CD4-positive, alpha-beta T cell treated with Interleukin-6 for 4 hours (primary cell): ENCODE data around the gene INPP5D.
"Not testable (repeated sequence)": the region's sequence is repeated elsewhere in the genome, so short reads cannot be mapped to it uniquely, and the experiment has no call there.

Experiments
- DNase-seq: peaks from one replicate; pipeline ENCODE4 v3.0.0-alpha.2; 2020; ENCODE audit warnings: mixed read lengths

The INPP5D gene

DNA sequence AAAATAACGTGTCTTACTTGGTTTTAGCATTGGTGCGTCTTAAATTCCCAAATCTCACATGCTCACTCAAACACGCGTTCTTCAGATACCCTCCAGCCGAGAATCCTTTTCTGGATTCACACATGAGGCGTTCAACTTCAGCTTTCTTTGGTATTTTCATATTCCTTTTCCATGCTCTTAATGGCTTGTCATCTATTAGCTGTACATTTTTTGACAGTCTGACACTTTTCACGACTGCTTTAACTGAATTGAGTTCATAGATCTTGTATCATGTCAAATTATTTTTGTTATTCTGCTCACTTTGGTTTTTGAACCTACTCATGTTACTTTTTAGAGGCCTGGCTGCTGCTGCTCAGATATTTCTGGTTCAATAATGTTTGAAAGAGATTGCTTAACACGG lies 59.0 kb downstream of the INPP5D start:
- DNase-seq, result no peak

DNA sequence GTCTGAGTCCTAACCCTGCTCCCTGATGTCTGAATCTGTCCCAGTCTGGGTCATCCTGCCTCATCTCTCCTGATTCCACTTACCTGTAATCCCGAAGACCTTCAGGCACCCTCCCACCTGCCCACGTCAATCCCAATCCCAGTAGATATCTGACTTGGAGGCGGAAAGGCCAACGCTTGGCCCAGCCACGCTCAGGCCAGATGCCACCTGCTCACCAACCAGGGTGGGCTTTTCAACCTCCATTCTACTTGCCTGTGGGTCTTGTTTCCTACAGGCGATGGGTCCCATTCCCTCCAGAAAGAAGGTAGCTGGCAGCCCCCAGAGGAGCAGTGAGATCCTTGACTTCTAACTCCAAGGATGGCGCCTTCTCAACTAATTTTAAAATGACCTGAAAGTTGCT lies 59.7 kb downstream of the INPP5D start:
- DNase-seq, result no peak

DNA sequence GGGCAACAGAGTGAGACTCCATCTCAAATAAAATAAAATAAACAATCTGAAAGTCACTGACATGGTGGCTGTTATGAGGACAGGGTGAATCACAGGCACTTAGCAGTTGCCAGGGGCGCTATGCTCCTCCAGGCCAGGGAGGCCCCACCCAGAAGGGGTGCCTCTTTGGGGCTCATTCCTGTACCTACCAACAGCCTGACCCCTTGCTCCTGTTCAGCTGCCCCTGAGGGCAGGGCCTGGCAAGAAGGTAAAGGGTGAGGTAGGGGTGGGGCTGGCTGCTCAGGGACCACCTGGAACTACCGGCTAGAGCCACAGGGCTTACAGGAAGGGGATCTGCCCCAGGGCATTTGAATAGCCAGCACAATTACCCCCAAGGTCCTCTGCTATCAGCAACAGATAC lies 60.3 kb downstream of the INPP5D start:
- DNase-seq, result no peak

DNA sequence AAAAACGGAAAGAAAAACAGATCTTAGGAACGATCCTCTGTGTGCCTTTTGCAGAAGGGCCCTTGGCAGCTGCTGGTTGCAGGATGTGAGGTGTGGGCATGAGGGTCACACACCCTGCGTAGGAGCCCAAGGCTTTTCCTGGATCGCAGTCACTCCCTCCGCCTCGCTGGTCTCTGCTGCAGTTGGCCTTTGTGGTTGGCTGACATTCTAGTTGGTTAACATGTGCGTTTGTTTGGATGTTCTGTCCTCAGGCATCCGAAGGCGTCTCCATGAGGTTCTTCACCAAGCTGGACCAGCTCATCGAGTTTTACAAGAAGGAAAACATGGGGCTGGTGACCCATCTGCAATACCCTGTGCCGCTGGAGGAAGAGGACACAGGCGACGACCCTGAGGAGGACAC lies 61.7 kb downstream of the INPP5D start:
- no peak for DNase-seq

DNA sequence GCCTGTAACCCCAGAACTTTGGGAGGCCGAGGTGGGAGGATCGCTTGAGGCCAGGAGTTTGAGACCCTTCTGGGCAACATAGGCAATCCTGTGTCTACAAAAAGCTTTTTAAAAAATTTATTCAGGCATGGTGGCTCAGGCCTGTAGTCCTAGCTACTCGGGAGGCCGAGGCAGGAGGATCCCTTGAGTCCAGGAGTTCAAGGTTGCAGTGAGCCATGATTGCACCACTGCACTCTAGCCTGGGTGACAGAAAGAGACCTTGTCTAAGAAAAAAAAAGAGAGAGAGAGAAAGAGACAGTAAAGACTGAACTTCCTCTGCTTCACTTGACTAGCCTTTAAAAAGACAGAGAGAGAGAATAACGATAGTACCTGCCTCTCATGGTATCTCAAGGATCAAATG lies 62.4 kb downstream of the INPP5D start:
- no peak for DNase-seq

DNA sequence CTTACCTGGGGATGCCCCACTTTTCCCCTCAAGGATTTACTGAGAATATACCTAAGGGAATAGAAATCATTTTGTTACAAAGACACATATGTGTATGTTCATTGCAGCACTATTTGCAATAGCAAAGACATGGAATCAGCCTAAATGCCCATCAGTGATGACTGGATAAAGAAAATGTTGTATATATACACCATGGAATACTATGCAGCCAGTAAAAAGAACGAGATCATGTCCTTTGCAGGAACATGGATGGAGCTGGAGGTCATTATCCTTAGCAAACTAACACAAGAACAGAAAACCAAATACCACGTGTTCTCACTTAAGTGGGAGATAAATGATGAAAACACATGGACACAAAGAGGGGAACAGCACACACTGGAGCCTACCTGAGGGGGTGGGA lies 63.4 kb downstream of the INPP5D start:
- not testable (repeated sequence) for DNase-seq

DNA sequence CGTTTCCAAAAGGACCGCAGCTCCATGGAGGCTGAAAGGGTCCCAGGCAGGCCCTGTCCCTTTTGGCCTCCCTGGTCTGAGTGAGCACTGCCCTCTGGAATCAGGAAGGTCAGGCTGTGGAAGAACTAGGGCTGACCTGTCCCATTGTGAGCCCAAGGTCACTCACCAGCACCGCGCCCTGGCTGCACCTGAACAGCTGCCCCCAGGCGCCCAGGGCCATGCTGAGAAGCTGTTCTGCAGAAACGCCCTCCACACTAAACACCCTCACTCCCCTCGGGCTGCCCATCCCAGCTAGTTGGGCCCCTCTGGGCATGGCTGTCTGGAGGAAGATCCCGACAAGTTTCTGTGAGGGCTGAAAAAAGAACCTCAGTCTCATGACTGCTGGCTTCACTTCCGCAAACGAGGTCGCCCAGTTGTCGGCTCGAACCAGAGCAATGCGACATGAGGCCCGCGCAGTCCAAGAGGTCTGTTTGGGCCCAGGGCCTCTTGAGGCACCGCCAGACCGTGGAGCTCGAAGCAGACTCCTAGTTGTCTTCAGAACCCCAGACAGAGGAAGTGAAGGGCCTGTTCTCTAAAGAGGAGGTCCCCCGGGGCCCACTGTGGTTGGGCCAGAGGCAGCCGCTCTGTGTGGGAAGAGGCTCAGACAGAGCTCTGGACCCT lies 64.4 kb downstream of the INPP5D start:
- no peak for DNase-seq

DNA sequence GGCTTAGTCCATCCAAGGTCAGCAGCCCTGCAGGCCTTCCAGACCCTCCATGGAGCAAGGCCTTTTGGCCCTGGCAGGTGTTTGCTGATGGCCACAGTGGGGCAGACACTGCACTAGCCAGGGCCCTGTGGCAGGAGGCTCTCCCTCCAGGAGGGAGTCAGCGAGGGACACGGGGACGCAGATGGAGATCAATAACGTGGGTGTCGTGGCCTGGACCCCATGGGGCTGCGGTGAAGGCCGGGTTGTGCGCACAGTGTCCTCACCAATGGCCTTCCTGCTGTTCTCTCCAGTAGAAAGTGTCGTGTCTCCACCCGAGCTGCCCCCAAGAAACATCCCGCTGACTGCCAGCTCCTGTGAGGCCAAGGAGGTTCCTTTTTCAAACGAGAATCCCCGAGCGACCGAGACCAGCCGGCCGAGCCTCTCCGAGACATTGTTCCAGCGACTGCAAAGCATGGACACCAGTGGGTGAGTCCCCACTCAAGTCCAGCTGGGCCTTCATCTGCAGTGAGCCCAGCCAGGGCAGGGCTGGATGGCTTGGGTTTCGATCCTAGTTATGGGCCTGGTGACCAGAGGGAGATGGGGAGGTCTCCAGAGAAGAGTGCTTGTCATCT lies 65.4 kb downstream of the INPP5D start:
- no peak for DNase-seq

DNA sequence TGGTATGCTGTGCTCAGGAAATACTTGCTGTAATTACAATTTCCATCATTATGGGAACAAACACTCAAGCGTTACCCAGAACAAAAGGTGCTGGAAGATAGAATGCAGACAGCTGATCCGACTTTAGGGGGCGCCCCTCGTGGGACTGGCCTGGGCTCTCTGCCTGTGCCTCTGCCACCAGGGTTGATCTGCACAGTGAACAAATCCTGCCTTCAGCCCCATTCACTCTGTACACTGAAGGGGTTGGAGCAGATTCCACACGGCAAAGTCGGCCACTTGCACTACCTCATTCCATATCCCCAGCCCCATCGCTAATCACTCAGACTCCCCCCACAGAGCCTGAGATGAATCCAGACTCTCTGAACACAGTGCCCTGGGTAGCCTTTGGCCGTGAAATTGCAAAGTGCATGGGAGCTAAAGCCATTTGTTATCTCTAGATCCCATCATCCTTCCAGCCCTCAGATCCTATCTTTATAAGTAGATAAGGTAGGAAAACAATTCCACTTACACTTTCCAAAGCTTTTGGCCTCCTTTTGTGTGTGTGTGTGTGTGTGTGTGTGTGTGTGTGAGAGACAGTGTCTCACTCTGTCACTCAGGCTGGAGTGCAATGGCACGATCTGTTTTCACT lies 69.3 kb downstream of the INPP5D start:
- DNase-seq, result peak; percentile 29

DNA sequence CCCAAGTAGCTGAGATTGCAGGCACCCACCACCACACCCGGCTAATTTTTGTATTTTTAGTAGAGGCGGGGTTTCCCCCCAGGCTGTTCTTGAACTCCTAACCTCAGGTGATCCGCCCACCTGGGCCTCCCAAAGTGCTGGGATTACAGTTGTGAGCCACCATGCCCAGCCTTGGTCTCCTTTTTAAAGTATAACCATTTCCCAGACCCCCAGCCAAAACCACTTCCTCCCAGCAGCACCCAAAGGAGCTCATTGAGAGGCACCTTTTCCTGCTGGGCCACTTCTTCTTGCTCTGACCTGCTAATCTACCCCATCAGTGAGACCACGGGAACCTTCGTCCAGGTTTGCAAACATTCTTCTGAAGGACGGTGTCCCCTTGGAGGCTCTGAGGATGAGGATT lies 69.9 kb downstream of the INPP5D start:
- DNase-seq, result no peak

DNA sequence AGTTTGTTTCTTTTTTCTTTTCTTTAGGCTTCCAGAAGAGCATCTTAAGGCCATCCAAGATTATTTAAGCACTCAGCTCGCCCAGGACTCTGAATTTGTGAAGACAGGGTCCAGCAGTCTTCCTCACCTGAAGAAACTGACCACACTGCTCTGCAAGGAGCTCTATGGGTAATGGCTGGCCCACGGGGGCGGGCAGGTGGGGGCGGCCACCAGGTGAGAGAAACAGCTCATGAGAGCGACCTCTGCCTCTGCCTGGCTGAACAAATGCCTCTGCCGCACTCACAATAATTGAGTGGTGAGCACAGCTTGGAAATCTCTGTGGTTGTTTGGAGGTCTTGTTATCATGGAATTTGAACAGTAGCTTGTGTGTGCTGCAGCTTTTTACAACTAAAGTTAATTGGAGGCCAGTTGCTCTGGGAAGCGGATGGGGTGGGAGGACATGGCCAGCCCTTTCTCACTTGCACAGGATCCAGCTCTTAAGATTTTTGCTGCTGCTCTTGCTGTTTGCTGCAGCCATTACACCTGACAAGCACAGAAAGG lies 70.4 kb downstream of the INPP5D start:
- no peak for DNase-seq

DNA sequence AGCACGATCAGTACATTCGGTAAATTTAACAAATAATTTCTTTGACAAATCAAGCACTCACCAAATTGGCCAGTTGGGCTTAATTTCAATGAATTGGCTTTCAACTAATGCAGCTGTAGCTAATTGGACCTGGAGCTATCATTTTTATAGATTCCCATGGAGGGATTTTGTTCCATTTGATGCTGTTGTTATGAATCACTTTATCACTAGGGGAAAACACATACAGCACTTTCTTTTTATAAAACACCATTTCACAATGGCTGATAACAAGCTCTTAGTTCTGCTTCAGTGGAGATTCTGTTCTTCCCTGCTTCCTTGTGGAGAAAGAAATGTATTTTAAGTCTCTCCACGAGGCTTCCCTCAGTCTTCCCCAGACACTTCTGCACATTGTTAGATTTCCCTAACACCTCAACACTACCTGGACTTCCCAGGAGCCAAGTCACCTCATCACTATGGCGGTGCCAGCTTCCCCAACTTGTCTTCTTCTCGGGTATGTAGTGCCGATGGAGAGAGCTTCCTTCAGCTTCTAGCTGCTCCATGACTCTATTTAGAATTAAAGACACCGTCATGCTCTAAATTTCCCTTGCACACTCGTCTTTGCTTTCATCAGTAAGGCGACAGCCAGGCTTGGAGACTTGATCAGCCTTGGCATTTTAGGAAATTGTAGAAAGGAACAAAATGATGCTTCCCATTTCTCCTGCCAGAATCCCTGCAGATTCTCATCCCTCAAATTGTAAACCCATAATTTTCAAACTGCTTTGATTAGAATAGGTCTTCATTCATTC lies 72.0 kb downstream of the INPP5D start:
- no peak for DNase-seq

DNA sequence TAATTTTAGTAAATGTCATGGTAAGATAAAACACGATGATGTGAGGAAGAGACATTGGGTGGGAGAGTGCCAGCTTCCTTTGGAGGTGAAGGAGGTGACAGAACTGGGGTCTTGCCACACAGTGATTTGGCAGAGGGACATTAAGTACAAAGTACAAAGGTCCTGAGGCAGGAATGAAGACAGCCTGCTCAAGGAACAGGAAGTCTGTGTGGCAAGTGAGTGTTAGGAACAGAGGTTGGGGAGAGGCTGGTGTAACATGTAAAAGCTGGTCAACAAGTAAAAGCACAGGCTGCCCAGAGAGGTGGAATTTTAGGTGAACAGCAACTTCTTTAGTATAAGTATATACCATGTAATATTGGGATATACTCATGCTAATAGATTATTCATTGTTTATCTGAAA lies 73.1 kb downstream of the INPP5D start:
- DNase-seq, result no peak

DNA sequence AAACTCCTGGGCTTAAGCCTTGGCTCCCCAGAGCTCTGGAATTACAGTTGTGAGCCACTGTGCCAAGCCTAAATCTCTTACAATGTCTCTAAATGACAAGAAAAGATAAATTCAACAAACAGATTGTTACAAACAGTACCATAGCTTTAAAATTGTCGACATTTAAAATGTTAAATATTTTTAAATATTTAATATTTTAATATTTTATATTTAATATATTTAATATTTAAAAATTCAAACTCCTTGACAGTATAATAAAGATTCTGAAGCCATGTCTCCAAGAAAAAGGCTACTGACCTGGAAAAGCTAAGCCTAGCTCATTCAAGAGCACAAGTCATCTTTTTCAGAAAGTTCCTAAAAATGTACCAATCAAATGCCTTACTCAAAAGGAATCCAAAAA lies 75.3 kb downstream of the INPP5D start:
- DNase-seq, result no peak

DNA sequence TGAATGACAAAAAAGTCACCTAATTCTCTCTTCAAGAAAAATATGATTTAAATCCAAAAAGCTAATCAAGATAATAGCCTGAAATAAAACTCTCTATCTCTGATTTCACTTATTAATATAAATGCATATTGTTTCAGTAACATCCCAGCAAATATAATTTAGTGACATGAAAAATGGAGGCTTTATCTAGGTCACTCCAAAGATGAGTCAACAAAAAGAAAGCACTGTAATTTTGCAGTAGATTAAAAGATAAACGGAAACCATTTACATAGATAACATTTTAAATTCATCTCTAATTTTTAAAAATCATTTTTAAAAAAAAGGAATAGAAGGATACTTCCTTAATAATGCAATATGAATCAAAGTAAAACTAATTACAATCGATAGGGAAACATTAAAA lies 76.9 kb downstream of the INPP5D start:
- DNase-seq, result no peak

DNA sequence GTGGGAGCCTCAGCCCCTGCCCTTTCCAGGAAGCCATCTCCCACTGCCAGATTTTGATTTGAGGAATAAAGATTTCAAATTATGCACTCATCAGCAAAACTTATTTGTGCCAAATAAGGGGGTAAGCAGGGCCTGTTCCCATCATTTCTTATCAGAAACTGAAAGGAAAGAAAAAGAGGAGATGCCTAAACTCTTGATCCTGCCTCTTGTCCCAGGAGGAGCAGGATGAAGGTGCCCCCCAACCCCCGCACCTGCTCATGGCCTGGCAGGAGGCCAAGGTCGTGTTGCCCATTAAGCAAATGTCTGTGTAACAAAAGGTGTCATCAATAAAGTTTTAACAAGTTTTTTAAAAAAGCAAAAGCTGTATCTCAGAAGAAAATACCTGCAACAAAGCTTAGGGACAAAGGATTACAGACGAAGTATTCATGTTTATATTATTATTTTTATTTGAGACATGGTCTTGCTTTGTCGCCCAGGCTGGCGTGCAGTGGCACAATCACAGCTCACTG lies 80.0 kb downstream of the INPP5D start:
- DNase-seq, result no peak

DNA sequence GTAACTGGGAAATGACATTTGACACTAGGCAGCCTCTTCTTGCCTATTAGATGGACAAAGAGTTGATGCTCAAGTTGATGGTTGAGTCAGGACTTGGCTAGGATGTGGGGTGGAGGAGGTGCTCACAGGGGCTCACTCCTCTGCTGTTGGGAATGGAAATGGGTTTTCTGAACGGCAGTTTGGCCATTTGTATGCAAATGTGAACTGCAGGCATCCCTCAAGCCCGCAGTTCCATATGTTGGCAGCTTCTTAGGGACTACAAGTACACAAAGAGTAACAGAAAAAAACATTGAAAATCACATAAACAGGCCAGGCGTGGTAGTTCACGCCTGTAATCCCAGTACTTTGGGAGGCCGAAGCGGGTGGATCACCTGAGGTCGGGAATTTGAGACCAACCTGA lies 80.8 kb downstream of the INPP5D start:
- no peak for DNase-seq

DNA sequence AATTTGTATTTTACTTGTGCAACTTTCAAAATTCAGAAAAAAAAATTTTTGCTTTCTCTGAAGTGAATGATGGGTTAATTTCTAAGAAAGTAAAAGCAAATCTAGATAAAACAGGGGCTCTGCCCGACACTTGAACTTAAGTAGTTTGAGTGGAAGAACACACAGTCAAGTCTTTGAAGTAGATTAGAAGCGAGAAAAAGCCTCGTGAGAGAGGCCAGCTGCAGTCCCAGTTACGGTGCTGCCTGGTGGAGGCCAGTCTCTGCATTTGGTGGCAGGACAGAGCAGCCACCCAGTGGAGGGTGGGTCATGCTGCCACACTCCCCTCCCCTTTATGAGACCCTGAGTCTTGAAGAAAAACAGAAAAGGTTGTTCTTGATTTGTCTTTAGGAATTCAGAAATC lies 81.8 kb downstream of the INPP5D start:
- no peak for DNase-seq

DNA sequence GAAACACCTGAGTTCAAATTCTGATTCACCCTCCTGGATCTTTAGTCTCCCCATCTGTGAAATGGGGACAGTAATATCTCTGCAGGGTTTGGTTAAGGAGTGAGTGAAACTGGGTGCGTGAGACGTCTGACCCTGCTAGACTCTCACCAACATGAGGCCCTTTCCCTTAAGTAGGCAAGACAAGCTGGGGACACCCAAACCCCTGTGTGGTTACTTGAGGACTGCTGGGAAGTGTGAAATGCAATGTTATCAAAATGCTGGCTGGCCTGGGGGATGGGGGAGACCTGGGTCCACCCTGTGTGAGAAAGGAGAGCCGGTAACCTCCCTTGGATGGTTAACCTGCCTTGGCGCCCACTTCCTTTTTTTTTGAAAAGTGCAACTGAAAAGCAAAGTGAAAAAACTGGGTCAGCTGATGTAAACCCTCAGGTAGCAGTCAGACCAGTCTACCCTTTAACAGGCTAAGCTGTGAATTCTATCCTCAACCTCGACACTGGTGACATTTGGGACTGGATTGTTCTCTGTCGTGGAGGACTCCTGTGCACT lies 82.3 kb downstream of the INPP5D start:
- peak; percentile 27 for DNase-seq

DNA sequence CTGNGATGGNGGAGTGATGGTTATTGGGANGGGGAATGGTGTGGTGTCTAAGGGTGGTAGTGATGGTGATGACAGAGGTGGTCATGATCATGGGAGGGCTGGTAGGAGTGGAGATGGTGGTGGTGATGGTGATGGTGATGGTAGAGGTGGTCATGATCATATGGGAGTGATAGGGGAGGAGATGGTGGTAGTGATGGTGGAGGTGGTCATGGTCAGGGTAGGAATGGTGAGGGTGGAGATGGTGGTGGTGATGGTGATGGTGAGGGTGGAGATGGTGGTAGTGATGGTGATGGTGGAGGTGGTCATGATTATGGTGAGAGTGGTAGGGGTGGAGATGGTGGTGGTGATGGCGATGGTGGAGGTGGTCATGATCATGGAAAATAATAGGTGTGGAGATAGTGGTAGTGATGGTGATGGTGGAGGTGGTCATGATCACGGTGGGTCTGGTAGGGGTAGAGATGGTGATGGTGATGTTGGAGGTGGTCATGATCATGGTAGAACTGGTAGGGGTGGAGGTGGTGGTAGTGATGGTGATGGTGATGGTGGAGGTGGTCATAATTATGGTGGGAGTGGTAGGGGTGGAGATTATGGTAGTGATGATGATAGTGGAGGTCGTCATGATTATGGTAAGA lies 83.7 kb downstream of the INPP5D start:
- no peak for DNase-seq

DNA sequence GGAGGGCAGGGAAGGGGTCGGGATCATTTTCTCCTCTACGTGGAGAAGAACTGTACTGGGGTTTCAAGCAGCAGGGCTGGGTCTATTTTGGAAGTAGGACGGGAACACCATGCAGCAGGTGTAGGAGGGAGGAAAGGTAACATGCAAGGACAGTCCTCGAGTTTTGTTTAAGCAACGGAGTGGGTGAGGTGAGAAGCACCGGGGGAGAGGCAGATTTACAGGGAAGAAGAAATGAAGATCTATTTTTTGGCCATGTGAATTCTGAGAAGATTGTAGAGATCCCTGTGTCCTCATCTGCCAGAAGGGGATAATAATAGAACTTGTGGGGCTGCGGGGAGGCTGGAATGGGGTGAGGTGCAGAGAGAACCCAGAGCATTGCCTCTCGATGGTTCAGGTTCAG lies 85.6 kb downstream of the INPP5D start:
- DNase-seq, result no peak

DNA sequence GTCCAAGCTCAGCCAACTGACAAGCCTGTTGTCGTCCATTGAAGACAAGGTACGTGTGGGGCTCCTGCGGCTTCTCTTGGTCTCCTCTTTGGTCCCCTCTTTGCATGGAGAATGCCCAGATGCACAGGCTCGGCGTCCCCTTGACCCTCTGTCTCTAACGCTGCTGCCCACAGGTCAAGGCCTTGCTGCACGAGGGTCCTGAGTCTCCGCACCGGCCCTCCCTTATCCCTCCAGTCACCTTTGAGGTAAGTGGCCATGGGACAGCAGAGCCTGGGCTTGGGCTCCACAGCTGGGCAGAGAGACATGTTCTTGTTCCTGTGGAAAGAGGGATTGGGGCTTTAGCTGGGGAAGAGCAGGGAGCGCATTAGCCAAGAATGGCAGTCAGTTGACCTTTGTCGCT lies 86.1 kb downstream of the INPP5D start:
- DNase-seq, result no peak
